ENCODE measurements around the gene HMGXB4.
A peak's percentile ranks its signal among the peaks of the same experiment; 100 is the strongest.

HMGXB4 gene

GRCh38 chr22:35312198-35313059 is 55.1 kb downstream of the HMGXB4 start:
- no peaks in the 10 kb centered on the region for H3K27me3 ChIP-seq (ENCODE audit: control insufficient read depth, insufficient read depth, low read length)
- H3K4me1 ChIP-seq = peaks cover 28% of the 10 kb centered on the region
- H2AFZ ChIP-seq = no peak overlapping the region
- TF ChIP-seq CTCF (IDR thresholded peaks at IDR 0.05) = no peak
- no peak overlapping the region for H3K4me3 ChIP-seq (ENCODE audit: low read depth, low read length)
- H3K9ac ChIP-seq = no peak overlapping the region
- H3K9me3 ChIP-seq (ENCODE audit: control insufficient read depth, low read length) = no peaks in the 10 kb centered on the region
- peaks cover 13% of the 10 kb centered on the region for H3K79me2 ChIP-seq
- no peaks in the 10 kb centered on the region for H3K36me3 ChIP-seq (ENCODE audit: control insufficient read depth, insufficient read depth, low read length)
- peak overlapping the region; percentile 82 for H3K27ac ChIP-seq
- H3K4me2 ChIP-seq (ENCODE audit: low read length) = no peak overlapping the region

- Histone ChIP-seq H3K27me3 (ENCODE audit: control insufficient read depth, insufficient read depth, low read length) (no peaks in the 10 kb centered on the region), H2AFZ (peak overlapping the region; percentile 22), H3K4me3 (ENCODE audit: low read depth, low read length) (peak overlapping the region; percentile 12), H3K9me3 (ENCODE audit: control insufficient read depth, low read length) (no peaks in the 10 kb centered on the region), H3K79me2 (peaks cover 8% of the 10 kb centered on the region), H3K4me1 (peaks cover 28% of the 10 kb centered on the region), H3K9ac (no peak overlapping the region), H3K36me3 (ENCODE audit: control insufficient read depth, insufficient read depth, low read length) (no peaks in the 10 kb centered on the region), H3K4me2 (ENCODE audit: low read length) (peak overlapping the region; percentile 20), H3K27ac (peak overlapping the region; percentile 82)
- no peak for TF ChIP-seq CTCF (IDR thresholded peaks at IDR 0.05)
These were observed 56.2 kb downstream of the HMGXB4 start for GRCh38 chr22:35313311-35314121.

GRCh38 chr22:35314161-35314942 is 57.1 kb downstream of the HMGXB4 start:
- H3K9me3 ChIP-seq (ENCODE audit: control insufficient read depth, low read length) = no peaks in the 10 kb centered on the region
- H3K27me3 ChIP-seq (ENCODE audit: control insufficient read depth, insufficient read depth, low read length) = no peaks in the 10 kb centered on the region
- no peak for TF ChIP-seq CTCF (IDR thresholded peaks at IDR 0.05)
- H3K4me3 ChIP-seq (ENCODE audit: low read depth, low read length) = no peak overlapping the region
- H2AFZ ChIP-seq = no peak overlapping the region
- H3K36me3 ChIP-seq (ENCODE audit: control insufficient read depth, insufficient read depth, low read length) = no peaks in the 10 kb centered on the region
- H3K79me2 ChIP-seq = peaks cover 8% of the 10 kb centered on the region
- peak overlapping the region; percentile 82 for H3K27ac ChIP-seq
- no peak overlapping the region for H3K9ac ChIP-seq
- H3K4me1 ChIP-seq = peaks cover 28% of the 10 kb centered on the region
- H3K4me2 ChIP-seq (ENCODE audit: low read length) = peak overlapping the region; percentile 20

GRCh38 chr22:35315141-35315854 is 58.0 kb downstream of the HMGXB4 start:
- peaks cover 5% of the 10 kb centered on the region for H3K79me2 ChIP-seq
- no peaks in the 10 kb centered on the region for H3K27me3 ChIP-seq (ENCODE audit: control insufficient read depth, insufficient read depth, low read length)
- no peak for TF ChIP-seq CTCF (IDR thresholded peaks at IDR 0.05)
- no peak overlapping the region for H3K9ac ChIP-seq
- H2AFZ ChIP-seq = no peak overlapping the region
- H3K4me1 ChIP-seq = peaks cover 28% of the 10 kb centered on the region
- no peaks in the 10 kb centered on the region for H3K36me3 ChIP-seq (ENCODE audit: control insufficient read depth, insufficient read depth, low read length)
- peak overlapping the region; percentile 69 for H3K27ac ChIP-seq
- peak overlapping the region; percentile 24 for H3K4me2 ChIP-seq (ENCODE audit: low read length)
- H3K4me3 ChIP-seq (ENCODE audit: low read depth, low read length) = peak overlapping the region; percentile 13
- H3K9me3 ChIP-seq (ENCODE audit: control insufficient read depth, low read length) = no peaks in the 10 kb centered on the region

Data from parathyroid adenoma (tissue), 2 donors.